H9 (cell line): ENCODE data around the gene FAM240A. TPM values are rescaled to one million over a fixed set of nuclear protein-coding genes. Genes with fewer than 3 reads are reported as not detected.

Experiments used
- DNase-seq: peaks from one replicate; pipeline ENCODE4 v3.0.0-alpha.2; 2017
- H2AFZ ChIP-seq: one replicate; pipeline ENCODE4 v1.6.1; 2013; ENCODE audit warnings: mild to moderate bottlenecking, low read length, control low read depth, moderate library complexity
- H2AK5ac ChIP-seq: 2 replicates; pipeline ENCODE4 v1.6.1; 2013; ENCODE audit warnings: low read length, control low read depth, mixed read lengths; ENCODE audit not compliant: insufficient read length
- H2BK120ac ChIP-seq: one replicate; pipeline ENCODE4 v1.6.1; 2013; ENCODE audit warnings: low read depth, mild to moderate bottlenecking, low read length, control low read depth, inconsistent platforms; ENCODE audit not compliant: poor library complexity, severe bottlenecking
- H2BK12ac ChIP-seq: 2 replicates; pipeline ENCODE4 v1.6.1; 2013; ENCODE audit warnings: low read length, control low read depth, mixed read lengths, low read depth; ENCODE audit not compliant: insufficient read length
- H2BK15ac ChIP-seq: 2 replicates; pipeline ENCODE4 v1.6.1; 2013; ENCODE audit warnings: low read depth, low read length, control low read depth
- H2BK20ac ChIP-seq: one replicate; pipeline ENCODE4 v1.6.1; 2013; ENCODE audit warnings: low read depth, mild to moderate bottlenecking, low read length, control low read depth, inconsistent platforms; ENCODE audit not compliant: poor library complexity, severe bottlenecking
- H2BK5ac ChIP-seq: 2 replicates; pipeline ENCODE4 v1.6.1; 2013; ENCODE audit warnings: low read length, control low read depth, mixed read lengths; ENCODE audit not compliant: insufficient read length
- H3K14ac ChIP-seq: 2 replicates; pipeline ENCODE4 v1.6.1; 2013; ENCODE audit warnings: low read length, control low read depth; ENCODE audit not compliant: insufficient read depth
- H3K18ac ChIP-seq: 2 replicates; pipeline ENCODE4 v1.6.1; 2013; ENCODE audit warnings: low read depth, mild to moderate bottlenecking, mixed read lengths, low read length, control low read depth; ENCODE audit not compliant: insufficient read length
- H3K23ac ChIP-seq: 2 replicates; pipeline ENCODE4 v1.6.1; 2013; ENCODE audit warnings: low read length, control low read depth, mixed read lengths, low read depth; ENCODE audit not compliant: insufficient read length
- H3K23me2 ChIP-seq: 2 replicates; pipeline ENCODE4 v1.6.1; 2013; ENCODE audit warnings: low read depth, mild to moderate bottlenecking, mixed read lengths, low read length, control low read depth; ENCODE audit not compliant: insufficient read length, poor library complexity, severe bottlenecking
- H3K27ac ChIP-seq: 2 replicates; pipeline ENCODE4 v1.5.1; 2013; ENCODE audit warnings: low read length, control low read depth, mixed read lengths, low read depth; ENCODE audit not compliant: insufficient read length
- H3K27me3 ChIP-seq: 2 replicates; pipeline ENCODE4 v1.6.1; 2013; ENCODE audit warnings: low read length, control low read depth, inconsistent platforms; ENCODE audit not compliant: insufficient read depth
- H3K4ac ChIP-seq: 2 replicates; pipeline ENCODE4 v1.6.1; 2013; ENCODE audit warnings: low read depth, mild to moderate bottlenecking, control low read depth, inconsistent platforms, low read length, moderate library complexity
- H3K4me1 ChIP-seq: 2 replicates; pipeline ENCODE4 v1.6.1; 2013; ENCODE audit warnings: low read length, control low read depth, inconsistent platforms; ENCODE audit not compliant: insufficient read depth
- H3K4me2 ChIP-seq: 2 replicates; pipeline ENCODE4 v1.6.1; 2013; ENCODE audit warnings: low read length, control low read depth, mixed read lengths; ENCODE audit not compliant: insufficient read length, insufficient read depth
- H3K56ac ChIP-seq: 2 replicates; pipeline ENCODE4 v1.6.1; 2013; ENCODE audit warnings: low read depth, mild to moderate bottlenecking, mixed read lengths, low read length, control low read depth; ENCODE audit not compliant: insufficient read length
- H3K79me1 ChIP-seq: 2 replicates; pipeline ENCODE4 v1.6.1; 2013; ENCODE audit warnings: low read depth, mild to moderate bottlenecking, moderate library complexity, low read length, control low read depth, inconsistent platforms; ENCODE audit not compliant: insufficient read depth, poor library complexity, severe bottlenecking
- H3K79me2 ChIP-seq: 2 replicates; pipeline ENCODE4 v1.6.1; 2013; ENCODE audit warnings: low read length, control low read depth, inconsistent platforms; ENCODE audit not compliant: insufficient read depth
- H3K9ac ChIP-seq: 2 replicates; pipeline ENCODE4 v1.6.1; 2013; ENCODE audit warnings: low read length, control low read depth, mixed read lengths; ENCODE audit not compliant: insufficient read length; ENCODE audit errors: extremely low read depth
- H3K9me3 ChIP-seq: one replicate; pipeline ENCODE4 v1.6.1; 2013; ENCODE audit warnings: low read depth, low read length, inconsistent platforms; ENCODE audit not compliant: control insufficient read depth
- H3T11ph ChIP-seq: one replicate; pipeline ENCODE4 v1.6.1; 2013; ENCODE audit warnings: mild to moderate bottlenecking, low read length, control low read depth, inconsistent platforms
- H4K20me1 ChIP-seq: one replicate; pipeline ENCODE4 v1.6.1; 2013; ENCODE audit not compliant: control insufficient read depth, insufficient read length, insufficient read depth
- H4K5ac ChIP-seq: 2 replicates; pipeline ENCODE4 v1.6.1; 2013; ENCODE audit warnings: low read depth, mild to moderate bottlenecking, mixed read lengths, low read length, control low read depth; ENCODE audit not compliant: insufficient read length
- H4K8ac ChIP-seq: replicated peaks from 2 replicates; pipeline ENCODE4 v1.6.1; 2013; ENCODE audit warnings: low read length, control low read depth, mixed read lengths, low read depth; ENCODE audit not compliant: insufficient read length
- H4K91ac ChIP-seq: 2 replicates; pipeline ENCODE4 v1.6.1; 2013; ENCODE audit warnings: low read depth, mild to moderate bottlenecking, moderate library complexity, mixed read lengths, low read length, control low read depth; ENCODE audit not compliant: insufficient read length
- H3K27ac Mint-ChIP-seq, 3 experiments: 2 replicates in 2 of 3; 3 replicates in 1 of 3; pipeline ENCODE4 v1.8.0; 2020 to 2021; ENCODE audit warnings: mixed read lengths in 3 of 3, mild to moderate bottlenecking in 1 of 3, moderate library complexity in 1 of 3
- H3K27me3 Mint-ChIP-seq: 2 replicates; pipeline ENCODE4 v1.8.0; 2021; ENCODE audit warnings: low read depth, mild to moderate bottlenecking, moderate library complexity, mixed read lengths
- H3K36me3 Mint-ChIP-seq, 3 experiments: 2 replicates in 2 of 3; 3 replicates in 1 of 3; pipeline ENCODE4 v1.8.0; 2020 to 2021; ENCODE audit warnings: low read depth in 3 of 3, mixed read lengths in 3 of 3; ENCODE audit not compliant: insufficient read depth in 1 of 3
- H3K4me1 Mint-ChIP-seq, 2 experiments: 2 replicates each; pipeline ENCODE4 v1.8.0; 2020; ENCODE audit warnings: mixed read lengths in 2 of 2
- H3K4me3 Mint-ChIP-seq, 2 experiments: 2 replicates in 1 of 2; 3 replicates in 1 of 2; pipeline ENCODE4 v1.8.0; 2020 to 2021; ENCODE audit warnings: mild to moderate bottlenecking in 2 of 2, mixed read lengths in 2 of 2, moderate library complexity in 1 of 2
- H3K9me3 Mint-ChIP-seq, 2 experiments: 2 replicates in 1 of 2; 3 replicates in 1 of 2; pipeline ENCODE4 v1.8.0; 2020; ENCODE audit warnings: mild to moderate bottlenecking in 2 of 2, mixed read lengths in 2 of 2, moderate library complexity in 1 of 2
- CTCF ChIP-seq: fragments of 200-600 bp; sonication (generic); conservative IDR thresholded peaks from 3 replicates; pipeline ENCODE4 v1.8.0; 2021; ENCODE audit warnings: antibody characterized with exemption, mild to moderate bottlenecking
- WGBS: extraction: QIAGEN DNeasy Blood & Tissue Kit; methylation state at CpG from one replicate; pipeline ENCODE4 v1.1.7; 2013; ENCODE audit warnings: missing lambda C conversion rate, low lambda C conversion rate, mixed read lengths; ENCODE audit not compliant: insufficient read length; ENCODE audit errors: extremely low coverage; 5-methylcytosine and 5-hydroxymethylcytosine counted together
- total RNA-seq: library from RNA; stranded (reverse); gene quantifications from 2 replicates; pipeline ENCODE4 v1.2.1, GENCODE V29; 2021

FAM240A gene
- total RNA-seq, 1 experiment from 2014 or later: 0.11 TPM

GRCh38 chr3:46670000-46670890 is 57.9 kb downstream of the FAM240A start:
- no CpG with 5 or more reads among the region's 17 CpGs for WGBS
- no peak for TF ChIP-seq CTCF

More at GRCh38 chr3:46670000-46670890, 57.9 kb downstream of the FAM240A start:
- H3K79me1 ChIP-seq: no peaks in the 10 kb centered on the region
- no peak overlapping the region for H3K14ac ChIP-seq
- no peak overlapping the region for H2BK20ac ChIP-seq
- H3K27me3 Mint-ChIP-seq: no peaks in the 10 kb centered on the region; the same call in none of the 2 replicates
- no peak overlapping the region for H3K23ac ChIP-seq
- H3K36me3 Mint-ChIP-seq: peaks cover 0 to 8% (median 0%) of the 10 kb centered on the region in 3 experiments; a peak in 2 of 7 replicates
- H3K9me3 Mint-ChIP-seq: no peaks in the 10 kb centered on the region
- no peak overlapping the region for H3K4me2 ChIP-seq
- H3K4me1 Mint-ChIP-seq: peaks cover 2 to 7% of the 10 kb centered on the region in 2 experiments; a peak in 3 of 4 replicates
- no peak overlapping the region for H3K9ac ChIP-seq
- H3K4me1 ChIP-seq: no peaks in the 10 kb centered on the region
- H4K5ac ChIP-seq: no peak overlapping the region
- DNase-seq: peak; percentile 21
- no peak overlapping the region for H2BK12ac ChIP-seq
- no peak overlapping the region for H3K4me3 Mint-ChIP-seq
- H3K4ac ChIP-seq: no peak overlapping the region
- H3K23me2 ChIP-seq: no peaks in the 10 kb centered on the region
- H3K27ac Mint-ChIP-seq: no peak overlapping the region
- no peak overlapping the region for H3T11ph ChIP-seq
- H3K79me2 ChIP-seq: no peaks in the 10 kb centered on the region
- H3K27me3 ChIP-seq: no peaks in the 10 kb centered on the region
- H2BK5ac ChIP-seq: no peak overlapping the region
- no peaks in the 10 kb centered on the region for H4K20me1 ChIP-seq
- no peak overlapping the region for H3K27ac ChIP-seq
- H3K9me3 ChIP-seq: no peaks in the 10 kb centered on the region
- H4K8ac ChIP-seq: no peak overlapping the region
- H2AFZ ChIP-seq: no peak overlapping the region
- no peak overlapping the region for H2BK15ac ChIP-seq
- no peak overlapping the region for H2AK5ac ChIP-seq
- no peak overlapping the region for H3K18ac ChIP-seq
- no peak overlapping the region for H4K91ac ChIP-seq
- H3K56ac ChIP-seq: no peak overlapping the region
- no peak overlapping the region for H2BK120ac ChIP-seq
